Activated CD4-positive, CD25-positive, alpha-beta regulatory T cell treated with anti-CD3 and anti-CD28 coated beads, Interleukin-2, amount 50 U/mL, for 72 hours (primary cell): ENCODE data around the gene PRKCQ.

Experiments used
- DNase-seq: peaks from one replicate; pipeline ENCODE4 v3.0.0; 2021

The PRKCQ gene

DNA sequence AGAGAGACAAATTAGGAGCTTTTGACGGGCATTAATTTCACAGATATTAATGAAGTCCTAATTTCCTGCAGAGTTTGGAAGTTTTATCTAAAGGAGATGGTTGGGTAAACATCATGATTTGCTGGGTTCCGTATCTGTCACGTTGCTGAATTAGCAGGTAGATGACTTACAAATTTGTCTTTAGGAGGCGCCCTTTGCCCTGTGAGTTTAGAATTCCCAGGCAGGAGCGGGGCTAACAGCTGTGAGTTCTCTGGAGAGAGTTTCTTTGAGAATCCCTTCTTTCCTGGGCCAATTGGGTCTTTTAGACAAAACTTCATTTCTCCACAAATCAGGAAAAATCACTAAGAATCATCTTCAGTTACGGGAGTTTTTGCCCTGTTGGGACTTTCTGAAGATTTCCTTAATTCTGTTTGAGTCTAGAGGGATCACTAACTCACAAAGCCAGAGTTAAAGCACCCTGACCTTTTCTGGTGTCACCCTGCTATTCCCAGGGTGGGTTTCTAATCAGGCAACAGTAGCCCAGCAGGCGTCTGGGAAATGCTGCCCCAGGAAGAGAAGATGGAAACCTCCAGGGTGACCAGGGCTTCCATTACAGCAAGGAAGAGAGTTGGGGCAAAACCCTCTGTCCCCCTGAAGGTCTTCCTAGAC, 63.7 kb downstream of the PRKCQ start:
- no peak for DNase-seq

GRCh38 chr10:6514844-6515780, 65.0 kb downstream of the PRKCQ start:
- no peak for DNase-seq

DNA sequence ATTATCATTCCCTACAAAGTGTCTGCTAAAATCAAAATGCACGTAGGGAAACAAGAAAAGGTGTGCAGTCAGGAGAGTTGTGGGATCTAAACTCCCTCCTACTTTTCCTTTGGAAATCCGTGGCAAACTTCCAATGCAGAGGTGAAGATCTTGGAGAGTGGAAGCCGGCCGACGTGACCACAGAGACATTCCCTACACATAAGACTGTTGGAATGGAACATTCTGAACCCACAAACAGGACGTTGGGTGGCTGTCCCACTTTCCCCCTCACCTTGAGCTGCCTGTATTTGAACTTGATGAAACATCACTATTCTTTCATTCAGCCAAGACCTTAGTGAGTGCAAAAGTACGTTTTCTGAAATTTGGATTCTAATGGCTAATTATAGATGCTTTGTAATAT, 65.9 kb downstream of the PRKCQ start:
- no peak for DNase-seq

DNA sequence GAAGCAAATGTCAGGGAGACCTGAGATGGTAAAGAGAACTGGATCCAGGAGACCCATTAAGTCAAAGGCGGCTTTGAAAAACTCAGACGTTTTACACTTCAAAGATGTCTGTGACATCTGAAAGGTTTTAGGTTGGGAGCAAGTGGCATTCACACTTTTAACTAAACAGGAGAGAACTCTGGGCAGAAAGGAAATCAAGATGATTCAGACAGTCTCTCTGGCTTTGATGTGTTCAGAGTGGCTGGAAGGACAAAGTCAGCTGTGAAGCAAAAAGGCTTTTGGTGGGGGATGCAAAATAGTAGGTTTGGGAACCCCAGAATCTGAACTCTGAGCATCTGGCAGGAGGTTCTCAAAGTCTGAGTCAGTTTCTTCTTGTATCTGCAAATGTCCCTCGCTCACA, 66.6 kb downstream of the PRKCQ start:
- DNase-seq = no peak

GRCh38 chr10:6512182-6512581, 67.9 kb downstream of the PRKCQ start:
- DNase-seq = no peak

GRCh38 chr10:6511347-6511746, 68.7 kb downstream of the PRKCQ start:
- no peak for DNase-seq

DNA sequence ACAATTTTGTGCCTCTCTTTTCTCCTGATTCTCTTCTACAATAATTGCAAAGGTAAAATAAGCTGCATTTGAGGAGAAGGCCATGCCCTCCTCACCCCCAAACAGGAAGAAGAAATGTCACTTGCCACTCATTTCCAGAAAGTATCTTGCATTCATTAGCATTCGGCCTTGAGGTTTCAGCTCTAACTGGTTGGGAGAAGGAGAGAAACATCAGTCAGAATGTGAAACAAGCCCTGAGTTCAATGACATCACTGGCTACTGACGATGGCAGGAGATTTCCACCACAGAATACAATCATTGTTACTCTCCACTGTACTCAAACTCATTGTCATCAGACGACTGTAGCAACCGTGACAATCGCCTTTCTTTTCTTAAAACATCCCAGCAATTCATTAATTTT, 72.8 kb downstream of the PRKCQ start:
- DNase-seq = no peak

DNA sequence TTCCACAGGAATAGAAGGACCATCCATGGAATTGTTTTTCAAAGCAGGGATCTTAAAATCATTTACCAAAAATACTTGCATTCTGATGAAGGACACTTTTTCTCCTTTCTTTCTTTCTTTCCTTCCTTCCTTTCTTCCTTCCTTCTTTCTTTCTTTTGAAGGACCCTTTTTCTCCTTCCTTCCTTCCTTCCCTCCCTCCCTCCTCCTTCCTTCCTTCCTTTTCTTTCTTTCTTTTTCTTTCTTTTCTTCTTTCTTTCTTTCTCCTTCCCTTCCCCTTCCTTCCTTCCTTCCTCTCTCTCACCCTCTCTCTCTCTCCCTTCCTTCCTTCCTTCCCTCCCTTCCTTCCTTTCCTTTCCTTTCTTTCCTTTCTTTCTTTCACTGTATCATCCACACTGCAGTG, 74.8 kb downstream of the PRKCQ start:
- no peak for DNase-seq

DNA sequence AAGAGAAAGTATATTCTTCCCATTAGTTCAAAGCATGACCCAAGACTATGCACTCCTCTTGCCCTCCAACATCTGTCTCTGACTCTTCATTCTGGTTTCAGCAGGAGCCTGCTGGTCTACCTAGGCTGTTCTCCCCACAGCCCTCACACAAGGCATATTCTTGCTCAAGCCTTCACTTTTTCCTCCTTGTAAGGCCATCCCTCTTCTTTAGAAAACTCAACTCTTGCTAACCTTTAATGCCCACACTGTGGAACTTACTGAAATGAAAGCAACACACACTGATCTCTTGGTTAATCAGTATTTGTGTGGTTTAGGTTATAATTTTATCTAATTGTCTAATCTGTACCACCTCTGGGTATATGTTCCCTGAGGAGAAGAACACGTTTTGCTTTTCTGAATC, 75.8 kb downstream of the PRKCQ start:
- no peak for DNase-seq

DNA sequence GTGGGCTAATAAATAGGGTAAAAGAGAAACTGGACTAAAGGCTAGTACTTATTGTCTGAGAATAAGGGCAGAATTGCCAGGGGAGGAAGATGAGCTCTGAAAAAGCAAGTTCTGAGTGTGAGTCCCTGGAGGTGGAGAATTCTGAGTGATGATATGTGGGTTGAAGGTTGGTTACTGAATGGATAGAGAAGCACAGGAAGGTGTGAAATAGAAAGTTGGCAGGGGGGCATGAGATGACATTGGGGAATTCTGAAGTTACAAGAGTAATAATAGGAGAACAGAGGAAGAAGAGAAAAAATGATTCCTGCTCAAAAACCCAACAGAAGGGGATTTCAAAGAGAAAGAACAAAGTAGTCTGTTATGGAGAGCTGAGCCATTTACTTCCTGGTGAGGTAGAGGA, 76.9 kb downstream of the PRKCQ start:
- no peak for DNase-seq

DNA sequence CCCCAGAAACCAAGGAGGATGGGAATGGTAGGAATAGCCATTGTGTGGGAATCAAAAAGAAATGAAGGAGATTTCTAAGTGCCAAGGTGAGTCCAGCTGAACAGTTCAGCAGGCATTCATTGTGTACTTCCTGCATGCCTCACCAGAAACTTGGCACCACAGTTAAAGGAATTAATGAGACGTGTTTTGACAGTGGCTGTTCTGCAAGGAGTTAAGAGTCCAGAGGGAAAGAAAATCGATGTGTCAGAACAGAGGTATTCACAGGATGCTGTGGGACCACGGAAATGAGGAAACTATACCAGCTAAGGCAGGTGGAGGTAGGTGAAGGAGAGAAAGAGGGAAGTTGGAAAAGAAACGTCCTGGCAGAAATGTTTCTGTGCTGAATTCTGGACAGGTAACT, 78.1 kb downstream of the PRKCQ start:
- no peak for DNase-seq

- DNase-seq = no peak
Measured at GRCh38 chr10:6499974-6500373, 80.1 kb downstream of the PRKCQ start.

DNA sequence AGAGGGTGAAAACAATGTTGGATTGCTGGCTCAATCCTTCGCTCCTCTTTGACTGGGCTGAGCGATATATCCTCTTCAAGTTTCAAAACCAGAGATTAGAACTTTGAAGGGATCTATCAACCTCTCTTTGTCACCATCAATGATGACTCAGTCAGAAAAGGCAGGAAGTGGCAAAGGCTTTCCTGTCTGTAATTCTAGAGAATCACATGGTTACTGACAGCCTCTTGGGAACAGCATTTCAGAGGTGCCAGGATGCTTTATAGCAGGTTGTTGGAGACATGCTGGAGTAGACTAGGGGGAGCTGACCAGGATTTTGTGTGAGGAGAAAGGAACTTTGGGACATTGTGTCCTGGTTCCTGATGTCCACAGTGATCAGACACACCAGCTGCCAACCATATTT, 81.3 kb downstream of the PRKCQ start:
- no peak for DNase-seq

GRCh38 chr10:6497620-6498019, 82.5 kb downstream of the PRKCQ start:
- no peak for DNase-seq

GRCh38 chr10:6494936-6495592, 85.0 kb downstream of the PRKCQ start:
- DNase-seq = no peak

GRCh38 chr10:6494442-6494819, 85.6 kb downstream of the PRKCQ start:
- no peak for DNase-seq

DNA sequence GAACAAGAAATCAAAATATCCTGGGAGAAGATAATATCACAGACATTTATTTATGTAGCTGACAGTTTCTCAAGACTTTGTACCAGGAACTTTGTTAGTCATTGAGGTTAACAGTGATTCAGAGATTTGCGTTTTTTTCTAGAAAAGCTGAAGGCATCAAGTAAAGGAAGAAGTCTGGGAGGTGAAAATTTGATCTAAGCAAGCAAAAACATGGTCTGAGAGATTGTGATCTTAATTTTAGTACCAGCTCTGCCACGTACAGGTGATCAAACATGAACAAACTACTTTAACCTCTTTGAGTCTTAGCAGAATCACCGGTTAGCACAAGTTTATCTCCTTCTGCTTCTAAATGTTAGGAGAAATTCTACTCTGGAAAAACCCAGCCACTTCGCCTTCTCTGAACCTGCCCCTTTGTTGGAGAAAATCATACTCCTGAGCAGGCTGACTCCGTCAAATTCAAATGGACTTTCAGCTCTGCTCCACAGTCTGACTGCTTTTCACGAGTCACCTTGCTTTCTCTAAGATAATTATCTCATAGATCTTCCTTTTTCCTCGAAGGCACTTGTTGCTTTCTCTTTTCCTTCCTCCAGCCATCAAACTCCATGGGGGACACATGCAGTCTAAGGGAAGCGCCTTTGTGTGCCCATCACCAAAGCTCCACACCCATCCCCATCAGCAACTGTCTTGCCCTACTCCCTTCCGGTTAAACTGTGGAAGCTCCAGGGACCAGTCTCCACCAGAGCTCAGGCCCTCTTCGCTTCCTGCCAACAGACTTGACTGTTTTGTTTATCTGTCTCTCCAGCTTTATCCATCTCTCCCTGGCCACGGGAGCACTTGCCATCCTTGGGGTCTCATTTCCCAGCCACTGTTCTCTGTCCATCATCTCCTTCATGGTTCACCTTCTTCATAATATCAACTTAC, 86.3 kb downstream of the PRKCQ start:
- DNase-seq = no peak

- no peak for DNase-seq
Measured at GRCh38 chr10:6492896-6493295, 87.2 kb downstream of the PRKCQ start.

GRCh38 chr10:6491841-6492609, 88.1 kb downstream of the PRKCQ start:
- DNase-seq = no peak

DNA sequence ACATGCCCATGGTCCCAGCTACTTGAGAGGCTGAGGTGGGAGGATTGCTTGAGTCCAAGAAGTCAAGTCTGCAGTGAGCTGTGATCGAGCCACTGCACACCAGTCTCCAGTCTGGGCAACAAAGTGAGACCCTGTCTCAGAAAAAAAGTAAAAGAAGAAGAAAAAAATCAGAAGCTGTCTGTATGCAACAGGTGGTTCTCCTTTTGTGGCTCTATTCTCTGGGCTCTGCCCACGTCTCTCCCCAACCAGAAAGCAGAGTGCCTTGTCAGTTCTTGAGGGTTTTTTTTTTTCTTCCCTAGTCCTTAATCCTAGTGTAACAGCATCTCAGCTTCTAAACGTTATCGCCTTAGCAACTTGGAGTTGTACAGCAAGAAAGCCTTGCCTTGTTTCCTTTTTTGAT, 89.5 kb downstream of the PRKCQ start:
- DNase-seq = no peak

- no peak for DNase-seq
Measured at GRCh38 chr10:6487920-6488319, 92.2 kb downstream of the PRKCQ start.

DNA sequence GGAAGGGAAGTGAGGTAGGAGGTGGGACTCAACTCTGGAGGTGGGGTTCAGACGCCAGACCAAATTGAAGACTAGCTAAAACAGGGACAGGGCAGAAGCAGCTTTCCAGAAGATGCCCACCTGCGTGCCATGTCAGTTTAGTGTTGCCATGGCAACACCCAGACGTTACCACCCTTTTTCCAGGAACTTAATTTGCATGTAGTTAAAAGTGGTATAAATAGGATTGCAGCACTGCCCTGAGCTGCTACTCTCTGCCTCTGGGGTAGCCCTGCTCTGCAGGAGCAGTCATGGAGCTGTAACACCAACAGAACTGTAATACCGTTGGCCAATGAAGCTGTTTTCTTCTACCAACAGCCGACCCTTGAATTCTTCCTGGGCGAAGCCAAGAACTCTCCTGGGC, 93.8 kb downstream of the PRKCQ start:
- no peak for DNase-seq
